Stimulated activated CD8-positive, alpha-beta memory T cell treated with anti-CD3 and anti-CD28 coated beads, Interleukin-12 subunit alpha, Interleukin-12 subunit beta, amount 100 ng/mL, for 1 hour (primary cell): ENCODE data around the gene PRR29.

Experiments used
- DNase-seq: peaks from one replicate; pipeline ENCODE4 v3.0.0-alpha.2; 2020; ENCODE audit warnings: low read depth

The PRR29 gene

GRCh38 chr17:64042700-64043485 lies 44.7 kb downstream of the PRR29 start:
- no peak for DNase-seq

- no peak for DNase-seq
These were observed 47.0 kb downstream of the PRR29 start for GRCh38 chr17:64045176-64045575.

DNA sequence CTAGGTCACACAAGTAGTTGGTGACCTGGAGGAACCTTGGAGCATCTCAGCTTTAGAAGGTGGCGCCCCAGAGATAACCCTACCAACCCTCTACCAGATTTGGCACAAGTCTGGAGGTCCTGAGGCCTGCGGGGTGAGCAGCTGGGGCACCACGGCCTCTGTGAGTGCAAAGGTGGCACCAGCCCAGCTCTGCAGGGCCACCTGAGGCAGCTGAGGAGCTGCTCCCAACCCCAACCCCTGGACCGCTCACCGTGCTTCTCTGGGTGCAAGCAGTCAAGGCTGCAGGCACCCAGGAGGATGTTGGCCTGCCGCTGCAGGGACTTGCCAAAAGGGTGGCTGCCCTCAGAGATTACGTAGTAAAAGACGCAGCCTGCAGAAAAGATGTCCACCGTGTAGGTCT lies 50.7 kb downstream of the PRR29 start:
- DNase-seq, result no peak

DNA sequence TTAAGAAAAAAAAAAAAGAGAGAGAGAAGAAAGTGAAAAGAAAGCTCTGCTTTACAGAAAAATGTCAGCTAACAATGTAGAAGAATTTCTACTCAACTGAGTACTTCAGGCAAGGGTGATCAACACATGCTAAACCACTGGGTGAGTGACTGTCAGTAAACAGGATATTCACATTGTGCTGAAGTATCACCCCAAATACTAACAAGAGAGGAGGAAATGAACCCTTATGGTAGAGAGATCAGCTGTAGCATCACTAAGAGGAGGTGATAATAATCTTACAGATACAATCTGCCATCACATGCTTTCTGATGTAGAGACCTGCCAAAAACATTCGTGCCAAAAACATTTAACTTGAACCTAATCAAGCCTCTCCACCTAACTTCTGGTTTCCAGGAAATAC lies 53.0 kb downstream of the PRR29 start:
- no peak for DNase-seq

DNA sequence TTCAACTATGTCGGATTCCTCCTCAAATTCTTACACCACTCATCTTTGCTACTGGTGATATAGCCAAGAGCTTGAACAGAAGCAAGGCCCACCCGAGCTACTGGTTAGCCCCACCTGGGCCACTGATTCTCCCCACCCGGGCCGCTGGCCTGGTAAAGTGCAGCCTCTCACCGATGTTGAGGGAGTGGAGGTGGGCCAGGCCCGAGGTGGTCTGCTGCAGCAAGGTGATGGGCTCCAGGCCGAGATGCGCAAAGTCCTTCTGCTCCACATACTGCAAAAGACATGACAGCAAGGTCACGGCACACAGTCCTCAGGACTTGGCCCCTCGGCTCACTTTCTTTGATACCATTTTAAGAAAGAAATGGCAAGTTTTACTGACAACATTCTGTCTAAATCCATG lies 55.0 kb downstream of the PRR29 start:
- no peak for DNase-seq
